Bone marrow (tissue), 2 donors: ENCODE data around the gene MAGI2.
"Not testable (repeated sequence)": the region's sequence is repeated elsewhere in the genome, so short reads cannot be mapped to it uniquely, and the experiment has no call there.

Experiments
- DNase-seq, 2 donors: peaks; one replicate each; lab custom pipeline; 2025; lab: John Stamatoyannopoulos, UW

Gene MAGI2

GRCh38 chr7:79051915-79052314 lies 401.6 kb downstream of the MAGI2 start:
- DNase-seq = no peak

DNA sequence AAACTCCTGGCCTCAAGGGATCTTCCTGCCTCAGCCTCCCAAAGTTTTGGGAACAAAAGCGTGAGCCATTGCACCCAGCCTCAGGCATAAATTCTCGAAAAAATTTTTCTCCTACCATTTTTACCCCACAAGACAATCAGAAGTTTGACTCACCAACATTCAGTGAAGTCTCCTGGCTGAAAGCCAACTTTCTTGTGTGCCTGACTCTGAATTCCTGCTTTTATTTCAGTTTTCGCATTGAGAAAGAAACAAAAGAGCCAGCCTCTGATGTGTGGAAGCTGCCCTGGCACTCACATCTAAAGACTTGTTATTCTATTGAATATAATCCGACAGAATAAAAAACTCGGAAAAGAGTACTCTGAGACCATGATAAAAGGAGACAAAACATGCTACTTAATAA lies 402.9 kb downstream of the MAGI2 start:
- DNase-seq = no peak

- no peak for DNase-seq
These were observed 407.4 kb downstream of the MAGI2 start for GRCh38 chr7:79046061-79046460.

DNA sequence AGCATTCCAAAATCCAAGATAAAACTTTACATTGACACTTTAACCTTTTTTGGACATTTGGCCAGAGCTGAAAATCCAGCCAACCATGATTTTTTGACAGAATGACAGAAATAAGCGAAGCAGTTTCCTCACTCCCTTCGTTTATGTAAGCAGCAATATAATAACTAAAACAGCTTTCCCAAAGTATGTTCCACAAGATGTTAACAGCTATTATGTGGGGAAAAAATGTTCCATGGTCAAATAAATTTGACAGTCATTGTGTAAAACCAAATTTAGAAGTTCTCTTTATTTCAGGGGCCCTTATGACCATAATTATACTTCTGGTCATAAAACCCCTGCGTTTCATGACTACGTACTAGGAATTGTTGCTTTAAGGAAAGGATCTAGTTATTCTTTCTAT lies 416.5 kb downstream of the MAGI2 start:
- DNase-seq = no peak

GRCh38 chr7:79036356-79036755 lies 417.1 kb downstream of the MAGI2 start:
- no peak for DNase-seq

- DNase-seq = no peak
These were observed 417.6 kb downstream of the MAGI2 start for GRCh38 chr7:79035858-79036257.

- no peak for DNase-seq
These were observed 418.7 kb downstream of the MAGI2 start for GRCh38 chr7:79034730-79035129.

- DNase-seq = not testable (repeated sequence)
These were observed 433.8 kb downstream of the MAGI2 start for GRCh38 chr7:79019711-79020110.

GRCh38 chr7:79011921-79012320 lies 441.5 kb downstream of the MAGI2 start:
- DNase-seq = no peak

GRCh38 chr7:79009647-79010046 lies 443.8 kb downstream of the MAGI2 start:
- no peak for DNase-seq

DNA sequence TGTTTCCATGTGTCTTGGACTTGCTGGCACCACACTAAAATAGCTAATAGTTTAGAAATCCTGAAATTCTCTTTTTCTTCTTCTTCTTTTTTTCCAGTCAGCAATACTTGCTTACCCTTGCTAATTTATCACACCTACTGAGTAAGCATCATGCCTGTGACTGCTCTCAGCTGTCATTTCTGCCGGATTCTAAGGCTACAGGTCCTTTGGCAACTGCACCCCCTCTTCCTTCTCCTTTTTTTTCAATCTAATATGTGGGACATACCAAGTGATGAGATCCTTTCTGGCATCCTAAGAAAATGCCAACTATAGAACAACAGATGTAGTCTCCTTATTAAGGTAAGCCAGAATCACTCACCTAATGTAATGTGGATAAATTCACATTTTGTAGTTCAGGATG lies 444.7 kb downstream of the MAGI2 start:
- no peak for DNase-seq

GRCh38 chr7:78996013-78996412 lies 457.5 kb downstream of the MAGI2 start:
- DNase-seq = no peak

DNA sequence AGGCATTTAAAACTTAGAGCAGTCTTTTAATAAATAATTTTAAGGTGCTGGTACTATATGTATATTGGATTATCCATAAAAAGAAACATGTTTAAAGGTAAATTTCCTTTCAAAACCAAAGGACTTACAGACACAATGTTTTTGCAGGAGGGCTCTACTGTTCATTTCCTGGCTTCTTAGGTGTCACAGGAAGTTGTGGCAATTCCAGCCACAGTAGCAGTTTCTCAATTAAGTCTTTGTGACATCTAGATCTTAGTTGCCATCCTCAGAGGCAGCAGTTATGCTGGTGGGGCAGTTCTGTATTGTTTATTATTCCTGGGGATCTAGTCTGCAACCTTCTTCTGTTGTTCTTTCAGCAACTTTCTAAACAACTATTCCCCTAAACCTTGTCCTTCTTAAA lies 460.1 kb downstream of the MAGI2 start:
- no peak for DNase-seq

- no peak for DNase-seq
These were observed 468.0 kb downstream of the MAGI2 start for GRCh38 chr7:78985509-78985908.

GRCh38 chr7:78983483-78983882 lies 470.0 kb downstream of the MAGI2 start:
- DNase-seq = no peak

GRCh38 chr7:78970440-78970916 lies 483.0 kb downstream of the MAGI2 start:
- DNase-seq = no peak

DNA sequence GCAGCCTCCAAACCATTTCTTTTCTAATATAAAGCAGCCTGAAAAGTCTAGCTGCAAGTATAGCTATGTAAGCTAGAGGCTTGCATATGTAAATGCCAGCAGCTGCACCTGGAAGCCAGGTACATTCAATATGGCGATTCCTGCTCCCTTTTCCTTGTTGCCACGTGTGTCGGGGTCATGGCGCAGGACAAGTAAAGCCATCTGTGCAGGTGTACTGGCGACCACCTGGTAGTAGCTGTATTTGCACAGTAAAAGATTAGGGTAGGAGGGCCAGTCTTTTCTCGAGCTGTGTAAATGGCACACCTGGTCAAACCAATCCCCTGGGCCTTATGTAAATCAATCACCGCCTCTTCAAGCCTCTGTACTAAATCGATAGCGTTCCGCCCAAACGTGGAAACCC lies 484.5 kb downstream of the MAGI2 start:
- DNase-seq = no peak

DNA sequence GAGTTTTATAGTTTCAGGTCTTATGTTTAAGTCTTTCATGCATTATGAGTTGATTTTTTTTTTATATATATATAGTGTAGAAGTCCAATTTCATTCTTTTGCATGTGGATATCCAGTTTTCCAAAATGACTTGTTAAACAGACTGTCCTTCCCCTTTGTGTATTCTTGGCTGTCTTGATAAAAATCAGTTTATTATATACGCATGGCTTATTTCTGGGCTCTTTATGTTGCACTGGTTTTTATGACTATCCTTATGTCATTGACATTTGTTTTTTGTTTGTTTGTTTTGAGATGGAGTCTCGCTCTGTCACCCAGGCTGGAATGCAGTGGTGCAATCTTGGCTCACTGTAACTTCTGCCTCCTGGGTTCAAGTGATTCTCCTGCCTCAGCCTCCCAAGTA lies 485.9 kb downstream of the MAGI2 start:
- DNase-seq = not testable (repeated sequence)

- DNase-seq = no peak
These were observed 486.4 kb downstream of the MAGI2 start for GRCh38 chr7:78967046-78967445.

DNA sequence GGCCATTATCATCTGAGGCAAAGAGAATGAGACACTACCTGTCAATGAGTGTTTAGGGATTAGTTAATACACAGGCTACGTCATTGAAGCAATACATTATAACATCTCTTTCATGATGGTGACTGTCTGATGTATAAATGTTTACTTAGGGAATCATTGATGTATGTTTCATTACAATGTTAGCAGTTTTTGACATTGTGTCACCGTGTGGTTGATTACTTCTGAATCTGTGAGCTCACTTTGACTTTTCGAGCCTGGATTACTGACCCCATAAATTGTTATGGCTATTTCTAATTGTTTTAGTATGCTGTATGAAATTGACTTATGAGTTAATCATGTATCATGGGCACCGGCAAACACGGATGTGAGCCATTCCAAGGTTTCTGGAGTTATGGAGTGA lies 494.0 kb downstream of the MAGI2 start:
- DNase-seq = no peak

DNA sequence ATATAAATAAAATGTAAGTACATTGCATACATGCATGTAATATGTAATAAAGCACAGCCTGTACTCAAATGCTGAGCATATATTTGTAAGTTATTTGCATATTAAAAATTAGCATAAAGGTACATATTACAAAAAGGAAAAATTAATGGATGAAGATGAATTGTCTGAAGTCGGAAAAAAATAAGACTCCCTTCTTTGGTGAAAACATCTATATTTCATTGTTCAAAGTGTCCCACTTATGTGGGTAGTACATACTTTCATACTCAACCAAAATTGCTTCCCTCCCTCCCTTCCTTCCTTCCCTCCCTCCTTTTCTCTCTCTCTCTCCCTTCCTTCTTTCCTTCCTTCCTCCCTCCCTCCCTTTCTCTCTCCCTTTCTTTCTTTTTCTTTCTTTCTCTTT lies 498.1 kb downstream of the MAGI2 start:
- DNase-seq = no peak

- no peak for DNase-seq
These were observed 499.6 kb downstream of the MAGI2 start for GRCh38 chr7:78953726-78954363.

GRCh38 chr7:78953090-78953489 lies 500.4 kb downstream of the MAGI2 start:
- no peak for DNase-seq

GRCh38 chr7:78939669-78940068 lies 513.8 kb downstream of the MAGI2 start:
- DNase-seq = no peak
